Stomach (tissue), 4 donors: Measurements from ENCODE around the gene SNTG2.

Experiments used
- CTCF ChIP-seq, 7 experiments: fragments of 450-650 bp in 4 of 7; fragments of 200-600 bp in 3 of 7; sonication (generic) in 3 of 7; IDR thresholded peaks; one replicate each; pipeline ENCODE4 v1.5.1; 2016 to 2019; ENCODE audit warnings: antibody characterized with exemption in 7 of 7, control low read depth in 2 of 7, mild to moderate bottlenecking in 1 of 7
- POLR2A ChIP-seq, 4 donors: fragments of 450-650 bp; IDR thresholded peaks; one replicate each; pipeline ENCODE4 v1.6.1; 2016; ENCODE audit warnings: antibody characterized with exemption in 4 of 4, control low read depth in 2 of 4, mild to moderate bottlenecking in 1 of 4, moderate library complexity in 1 of 4

GRCh38 chr2:1394709-1395408 is 444.2 kb downstream of the SNTG2 start:
- TF ChIP-seq CTCF (IDR thresholded peaks at IDR 0.05) (no peak), POLR2A (IDR thresholded peaks at IDR 0.05) (no peak)
